Astrocyte (in vitro differentiated cells and primary cell): Measurements from ENCODE around the gene CA10. TPM values are rescaled to one million over a fixed set of nuclear protein-coding genes. Genes with fewer than 3 reads are reported as not detected.

Experiments used
- DNase-seq: peaks from one replicate; pipeline ENCODE4 v3.0.0-alpha.2; 2010; ENCODE audit warnings: low read depth
- FAIRE-seq: peaks from 2 replicates; lab custom pipeline; 2011; peaks lifted over from hg19 to GRCh38; lab: Jason Lieb, UNC
- H2AFZ ChIP-seq: 2 replicates; pipeline ENCODE4 v1.6.0; 2012; ENCODE audit warnings: low read depth, low read length, inconsistent platforms
- H3K27ac ChIP-seq: 2 replicates; pipeline ENCODE4 v1.5.1; 2011; ENCODE audit warnings: low read depth, low read length, inconsistent platforms
- H3K27me3 ChIP-seq: 2 replicates; pipeline ENCODE4 v1.6.0; 2011; ENCODE audit warnings: low read length, inconsistent platforms; ENCODE audit not compliant: insufficient read depth
- H3K36me3 ChIP-seq: 2 replicates; pipeline ENCODE4 v1.5.1; 2011; ENCODE audit warnings: low read length, inconsistent platforms; ENCODE audit not compliant: insufficient read depth
- H3K4me1 ChIP-seq: 2 replicates; pipeline ENCODE4 v1.5.1; 2011; ENCODE audit warnings: low read length, inconsistent platforms; ENCODE audit not compliant: insufficient read depth
- H3K4me2 ChIP-seq: 2 replicates; pipeline ENCODE4 v1.6.0; 2012; ENCODE audit warnings: low read length, inconsistent platforms
- H3K4me3 ChIP-seq: 2 replicates; pipeline ENCODE4 v1.5.1; 2011; ENCODE audit warnings: low read depth, mild to moderate bottlenecking, low read length, inconsistent platforms; ENCODE audit not compliant: insufficient read depth
- H3K79me2 ChIP-seq: 2 replicates; pipeline ENCODE4 v1.6.0; 2012; ENCODE audit warnings: mild to moderate bottlenecking, low read length, inconsistent platforms; ENCODE audit not compliant: insufficient read depth
- H3K9ac ChIP-seq: 2 replicates; pipeline ENCODE4 v1.6.0; 2012; ENCODE audit warnings: mild to moderate bottlenecking, low read length, inconsistent platforms
- H3K9me3 ChIP-seq: 2 replicates; pipeline ENCODE4 v1.5.1; 2012; ENCODE audit warnings: low read depth, mild to moderate bottlenecking, low read length, inconsistent platforms; ENCODE audit not compliant: insufficient read depth
- H4K20me1 ChIP-seq: 2 replicates; pipeline ENCODE4 v1.6.0; 2012; ENCODE audit warnings: low read length, inconsistent platforms; ENCODE audit not compliant: insufficient read depth
- H3K27ac Mint-ChIP-seq: one replicate; pipeline ENCODE4 v1.8.0; 2021; ENCODE audit warnings: mild to moderate bottlenecking, mixed read lengths; ENCODE audit not compliant: unreplicated experiment
- H3K27me3 Mint-ChIP-seq: one replicate; pipeline ENCODE4 v1.8.0; 2021; ENCODE audit warnings: low read depth, mixed read lengths; ENCODE audit not compliant: unreplicated experiment
- H3K36me3 Mint-ChIP-seq: one replicate; pipeline ENCODE4 v1.8.0; 2021; ENCODE audit warnings: low read depth, mixed read lengths; ENCODE audit not compliant: unreplicated experiment
- H3K4me1 Mint-ChIP-seq: one replicate; pipeline ENCODE4 v1.8.0; 2021; ENCODE audit warnings: low read depth, mixed read lengths; ENCODE audit not compliant: unreplicated experiment
- H3K4me3 Mint-ChIP-seq: one replicate; pipeline ENCODE4 v1.8.0; 2021; ENCODE audit warnings: mild to moderate bottlenecking, moderate library complexity, mixed read lengths; ENCODE audit not compliant: unreplicated experiment
- H3K9me3 Mint-ChIP-seq: one replicate; pipeline ENCODE4 v1.8.0; 2021; ENCODE audit warnings: mild to moderate bottlenecking, mixed read lengths; ENCODE audit not compliant: unreplicated experiment
- EZH2 ChIP-seq: IDR thresholded peaks from 2 replicates; pipeline ENCODE4 v1.6.1; 2012; ENCODE audit warnings: mild to moderate bottlenecking, low read length, inconsistent platforms; ENCODE audit not compliant: insufficient read depth
- total RNA-seq: library from RNA; stranded (reverse); gene quantifications from 2 replicates; pipeline ENCODE4 v1.2.1, GENCODE V29; 2021
- TF ChIP-seq, protein P1 (sequence below): IDR thresholded peaks from 2 replicates; pipeline ENCODE4 v1.5.1; 2011; ENCODE audit warnings: low read depth, mild to moderate bottlenecking, inconsistent platforms, low read length, moderate library complexity; ENCODE audit not compliant: insufficient read depth

Gene CA10
- total RNA-seq, 1 donor from 2014 or later = 0.43 TPM

DNA sequence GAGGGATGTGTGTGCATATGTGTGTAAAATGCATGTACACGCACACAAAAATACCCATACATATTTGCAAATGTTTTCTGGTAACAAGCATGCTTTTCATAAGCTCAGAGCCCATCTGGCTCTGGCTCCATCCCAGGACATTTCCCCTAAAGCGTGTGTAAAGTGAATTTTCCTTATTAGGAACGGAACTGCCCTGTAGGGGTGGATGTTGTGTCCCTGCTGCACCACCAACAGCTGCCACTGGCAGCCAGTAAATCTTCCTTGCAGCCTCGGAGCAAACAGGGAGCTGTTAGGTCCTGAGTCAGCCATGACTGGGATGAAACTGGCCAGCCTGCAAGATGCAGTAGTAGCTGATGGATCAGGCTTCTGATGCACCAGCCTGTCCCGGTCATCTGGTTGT is 504.6 kb downstream of the CA10 start:
- Histone ChIP-seq H3K79me2 (no peaks in the 10 kb centered on the region), H3K9ac (no peak overlapping the region), H3K27ac (no peak overlapping the region), H4K20me1 (no peaks in the 10 kb centered on the region), H3K36me3 (no peaks in the 10 kb centered on the region), H3K4me2 (no peak overlapping the region), H2AFZ (no peak overlapping the region), H3K4me3 (no peak overlapping the region), H3K9me3 (no peaks in the 10 kb centered on the region), H3K27me3 (no peaks in the 10 kb centered on the region), H3K4me1 (no peaks in the 10 kb centered on the region)
- Mint-ChIP-seq H3K4me3 (no peak overlapping the region), H3K9me3 (peaks cover 3% of the 10 kb centered on the region), H3K27me3 (peaks cover 24% of the 10 kb centered on the region), H3K4me1 (no peaks in the 10 kb centered on the region), H3K27ac (no peak overlapping the region), H3K36me3 (no peaks in the 10 kb centered on the region)
- DNase-seq = no peak
- FAIRE-seq = no peak
- no peak for TF ChIP-seq EZH2
- TF ChIP-seq, protein P1, sequence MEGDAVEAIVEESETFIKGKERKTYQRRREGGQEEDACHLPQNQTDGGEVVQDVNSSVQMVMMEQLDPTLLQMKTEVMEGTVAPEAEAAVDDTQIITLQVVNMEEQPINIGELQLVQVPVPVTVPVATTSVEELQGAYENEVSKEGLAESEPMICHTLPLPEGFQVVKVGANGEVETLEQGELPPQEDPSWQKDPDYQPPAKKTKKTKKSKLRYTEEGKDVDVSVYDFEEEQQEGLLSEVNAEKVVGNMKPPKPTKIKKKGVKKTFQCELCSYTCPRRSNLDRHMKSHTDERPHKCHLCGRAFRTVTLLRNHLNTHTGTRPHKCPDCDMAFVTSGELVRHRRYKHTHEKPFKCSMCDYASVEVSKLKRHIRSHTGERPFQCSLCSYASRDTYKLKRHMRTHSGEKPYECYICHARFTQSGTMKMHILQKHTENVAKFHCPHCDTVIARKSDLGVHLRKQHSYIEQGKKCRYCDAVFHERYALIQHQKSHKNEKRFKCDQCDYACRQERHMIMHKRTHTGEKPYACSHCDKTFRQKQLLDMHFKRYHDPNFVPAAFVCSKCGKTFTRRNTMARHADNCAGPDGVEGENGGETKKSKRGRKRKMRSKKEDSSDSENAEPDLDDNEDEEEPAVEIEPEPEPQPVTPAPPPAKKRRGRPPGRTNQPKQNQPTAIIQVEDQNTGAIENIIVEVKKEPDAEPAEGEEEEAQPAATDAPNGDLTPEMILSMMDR = no peak

DNA sequence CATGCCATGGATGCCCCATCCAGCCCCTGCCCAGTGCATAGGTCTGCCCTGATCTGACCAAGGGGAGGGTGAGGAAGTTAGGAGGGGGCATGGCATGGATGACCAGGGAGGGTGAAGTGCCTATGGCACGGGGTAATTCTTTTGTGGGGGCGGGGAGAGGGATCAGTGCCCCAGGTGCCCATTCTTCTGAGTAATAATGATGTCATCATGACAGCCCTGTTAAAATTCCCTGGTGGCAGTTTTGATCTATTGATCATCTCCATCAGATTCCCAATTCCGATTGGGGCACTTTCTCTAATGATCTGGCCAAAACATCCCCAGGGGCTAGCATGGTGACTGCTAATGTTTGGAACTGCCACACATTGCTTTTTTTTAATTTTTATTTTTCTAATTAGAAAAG is 506.0 kb downstream of the CA10 start:
- Histone ChIP-seq H3K27ac (no peak overlapping the region), H3K9me3 (no peaks in the 10 kb centered on the region), H3K4me1 (no peaks in the 10 kb centered on the region), H3K27me3 (no peaks in the 10 kb centered on the region), H4K20me1 (no peaks in the 10 kb centered on the region), H3K36me3 (no peaks in the 10 kb centered on the region), H3K4me3 (no peak overlapping the region), H3K79me2 (no peaks in the 10 kb centered on the region), H2AFZ (no peak overlapping the region), H3K4me2 (no peak overlapping the region), H3K9ac (no peak overlapping the region)
- H3K27ac Mint-ChIP-seq = no peak overlapping the region
- FAIRE-seq = no peak
- TF ChIP-seq, protein P1 = no peak
- TF ChIP-seq EZH2 = no peak
- no peak for DNase-seq
- peaks cover 3% of the 10 kb centered on the region for H3K9me3 Mint-ChIP-seq
- H3K27me3 Mint-ChIP-seq = peaks cover 21% of the 10 kb centered on the region
- peaks cover 5% of the 10 kb centered on the region for H3K4me1 Mint-ChIP-seq
- H3K4me3 Mint-ChIP-seq = no peak overlapping the region
- no peaks in the 10 kb centered on the region for H3K36me3 Mint-ChIP-seq

DNA sequence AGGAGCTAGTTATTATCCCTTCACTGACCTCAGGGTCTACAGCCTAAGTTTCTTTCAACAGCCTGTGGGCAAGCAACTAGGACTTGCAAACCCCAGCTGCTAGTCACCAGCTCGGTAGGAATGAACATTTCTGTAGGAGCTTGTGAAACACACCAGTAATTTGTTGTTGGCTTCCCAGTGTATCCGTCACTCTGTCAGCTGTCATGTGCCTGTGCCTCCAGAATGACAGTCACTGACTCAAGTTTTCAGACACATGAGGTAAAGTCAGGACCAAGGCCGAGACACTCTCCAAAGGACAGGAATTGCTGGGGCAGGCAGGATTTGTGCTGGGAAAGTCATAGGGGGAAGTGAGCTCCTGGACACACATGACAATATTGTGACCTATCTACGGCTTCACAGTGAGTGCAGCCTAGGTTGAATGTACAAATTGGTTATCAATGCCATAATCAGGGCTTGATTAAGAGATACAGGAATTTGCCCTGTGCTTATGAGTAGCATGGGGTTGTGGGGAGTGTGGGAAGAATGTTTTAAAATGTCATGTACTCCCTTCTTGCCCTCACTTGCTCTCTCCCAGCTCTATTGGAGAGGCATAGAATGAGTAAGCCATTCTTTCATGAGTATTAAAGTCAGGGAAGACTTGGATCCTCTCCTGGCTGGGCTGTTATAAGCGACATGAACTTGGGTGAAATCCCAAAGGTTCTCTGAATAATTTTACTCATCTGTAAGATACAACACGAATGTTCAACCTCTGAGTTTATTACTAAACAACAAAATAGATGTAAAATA is 506.8 kb downstream of the CA10 start:
- H3K36me3 ChIP-seq = no peaks in the 10 kb centered on the region
- H3K36me3 Mint-ChIP-seq = no peaks in the 10 kb centered on the region
- no peak overlapping the region for H3K27ac ChIP-seq
- H3K27me3 ChIP-seq = no peaks in the 10 kb centered on the region
- H3K27ac Mint-ChIP-seq = no peak overlapping the region
- H2AFZ ChIP-seq = no peak overlapping the region
- H3K9ac ChIP-seq = no peak overlapping the region
- no peaks in the 10 kb centered on the region for H3K4me1 ChIP-seq
- H4K20me1 ChIP-seq = no peaks in the 10 kb centered on the region
- H3K4me3 Mint-ChIP-seq = no peak overlapping the region
- no peak overlapping the region for H3K4me2 ChIP-seq
- H3K4me3 ChIP-seq = no peak overlapping the region
- peaks cover 9% of the 10 kb centered on the region for H3K4me1 Mint-ChIP-seq
- H3K9me3 Mint-ChIP-seq = peaks cover under 1% of the 10 kb centered on the region
- H3K9me3 ChIP-seq = no peaks in the 10 kb centered on the region
- no peak for FAIRE-seq
- TF ChIP-seq, protein P1 = no peak
- H3K79me2 ChIP-seq = no peaks in the 10 kb centered on the region
- no peak for DNase-seq
- peaks cover 12% of the 10 kb centered on the region for H3K27me3 Mint-ChIP-seq
